GM12878 (cell line): ENCODE measurements around the gene GPR18. TPM values are rescaled to one million over a fixed set of nuclear protein-coding genes. Genes with fewer than 3 reads are reported as not detected.
A peak's percentile ranks its signal among the peaks of the same experiment; 100 is the strongest.

Experiments used
- ATAC-seq: fragments of 200-7000 bp; cut with Tn5 transposase; 3 replicates; pipeline ENCODE4 v1.9.1; 2020; ENCODE audit warnings: mild to moderate bottlenecking, moderate library complexity
- BruUV-seq: library from RNA; stranded (reverse); fragments of 400-500 nt; replicated peaks from 2 replicates; lab custom pipeline; 2021; lab: Mats Ljungman, UMichigan
- CTCF ChIA-PET: fragments of 300-600 bp; sonication (Branson Sonifier 250); formaldehyde crosslinking; extraction: SDS; loops from one replicate; lab custom pipeline; 2021; ENCODE audit warnings: inconsistent platforms; lab: Yijun Ruan, JAX
- POLR2A ChIA-PET: fragments of 350-600 bp; formaldehyde crosslinking; extraction: SDS; loops from one replicate; lab custom pipeline; 2021; ENCODE audit warnings: inconsistent platforms; lab: Charles Lee
- RAD21 ChIA-PET: fragments of 300-600 bp; sonication (Branson Sonifier 250); formaldehyde crosslinking; loops from one replicate; lab custom pipeline; 2023; ENCODE audit warnings: antibody characterized with exemption; ENCODE audit not compliant: unreplicated experiment; lab: Charles Lee
- SMC1A ChIA-PET: fragments of 300-600 bp; sonication (Branson Sonifier 250); formaldehyde crosslinking; loops from one replicate; lab custom pipeline; 2023; ENCODE audit not compliant: unreplicated experiment, uncharacterized antibody; lab: Charles Lee
- DNase-seq: peaks from one replicate; pipeline ENCODE4 v3.0.0-alpha.2; 2011; ENCODE audit warnings: low read depth, low spot score
- FAIRE-seq: peaks from 3 replicates; lab custom pipeline; 2011; peaks lifted over from hg19 to GRCh38; lab: Jason Lieb, UNC
- H2AFZ ChIP-seq: 2 replicates; pipeline ENCODE4 v1.6.0; 2011; ENCODE audit warnings: low read depth, low read length, control low read depth; ENCODE audit not compliant: control insufficient read depth
- H3K27ac ChIP-seq: 2 replicates; pipeline ENCODE4 v1.5.1; 2011; ENCODE audit warnings: control low read depth; ENCODE audit not compliant: control insufficient read depth, insufficient read depth
- H3K27me3 ChIP-seq, 2 experiments: replicated peaks in 1 of 2; 2 replicates each; pipeline versions ENCODE4 v1.6.0 to v1.6.1; 2011; ENCODE audit warnings: low read length in 1 of 2; ENCODE audit not compliant: control insufficient read depth in 2 of 2, insufficient read depth in 2 of 2
- H3K36me3 ChIP-seq, 2 experiments: 2 replicates each; pipeline ENCODE4 v1.5.1; 2011; ENCODE audit warnings: low read length in 1 of 2; ENCODE audit not compliant: control insufficient read depth in 2 of 2, insufficient read depth in 2 of 2
- H3K4me1 ChIP-seq: 2 replicates; pipeline ENCODE4 v1.6.1; 2011; ENCODE audit warnings: mild to moderate bottlenecking, low read length, moderate library complexity, mixed read lengths; ENCODE audit not compliant: control insufficient read depth, insufficient read depth
- H3K4me2 ChIP-seq: 2 replicates; pipeline ENCODE4 v1.6.0; 2011; ENCODE audit warnings: control low read depth; ENCODE audit not compliant: control insufficient read depth, insufficient read depth
- H3K4me3 ChIP-seq: fragments of 200-600 bp; sonication (generic); 2 replicates; pipeline ENCODE4 v1.5.1; 2016
- H3K79me2 ChIP-seq: 2 replicates; pipeline ENCODE4 v1.6.0; 2011; ENCODE audit warnings: low read length; ENCODE audit not compliant: control insufficient read depth, insufficient read depth
- H3K9ac ChIP-seq: 2 replicates; pipeline ENCODE4 v1.8.0; 2011; ENCODE audit warnings: low read length, control low read depth, mixed read lengths; ENCODE audit not compliant: control insufficient read depth, insufficient read depth
- H3K9me3 ChIP-seq: replicated peaks from 3 replicates; pipeline ENCODE4 v1.5.1; 2011; ENCODE audit warnings: mild to moderate bottlenecking, low read length; ENCODE audit not compliant: control insufficient read depth, insufficient read depth
- H4K20me1 ChIP-seq: 2 replicates; pipeline ENCODE4 v1.6.0; 2011; ENCODE audit not compliant: control insufficient read depth, insufficient read depth
- CREB1 ChIP-seq: IDR thresholded peaks from 2 replicates; pipeline ENCODE4 v1.6.1; 2012; ENCODE audit warnings: low read depth, mild to moderate bottlenecking, inconsistent platforms
- CTCF ChIP-seq, 3 experiments: IDR thresholded peaks in 2 of 3; conservative IDR thresholded peaks in 1 of 3; 2 replicates each; pipeline ENCODE4 v1.5.1; 2011; ENCODE audit warnings: low read depth in 3 of 3, low read length in 3 of 3, mild to moderate bottlenecking in 3 of 3, control low read depth in 2 of 3, moderate library complexity in 2 of 3, inconsistent platforms in 1 of 3, mixed read lengths in 1 of 3; ENCODE audit not compliant: control insufficient read depth in 2 of 3, insufficient read depth in 1 of 3; ENCODE audit errors: extremely low read depth in 1 of 3
- E2F8 ChIP-seq: fragments of 450-650 bp; IDR thresholded peaks from 2 replicates; pipeline ENCODE4 v1.6.1; 2018; ENCODE audit warnings: mild to moderate bottlenecking, low read depth, moderate library complexity; ENCODE audit not compliant: partially characterized antibody
- EZH2 ChIP-seq: IDR thresholded peaks from 2 replicates; pipeline ENCODE4 v1.6.1; 2012; ENCODE audit warnings: low read depth, mild to moderate bottlenecking, control low read depth, inconsistent platforms, low read length, borderline replicate concordance; ENCODE audit not compliant: control insufficient read depth
- JUND ChIP-seq: IDR thresholded peaks from 2 replicates; pipeline ENCODE4 v1.6.1; 2012; ENCODE audit warnings: low read depth, mild to moderate bottlenecking, low read length, improper control_type of control experiment, moderate library complexity
- PBX3 ChIP-seq: IDR thresholded peaks from 2 replicates; pipeline ENCODE4 v1.6.1; 2011; ENCODE audit warnings: mild to moderate bottlenecking, low read depth, low read length, moderate library complexity; ENCODE audit not compliant: insufficient replicate concordance
- POU2F2 ChIP-seq: IDR thresholded peaks from 3 replicates; pipeline ENCODE4 v1.6.1; 2011; ENCODE audit warnings: low read depth, mild to moderate bottlenecking, low read length, borderline replicate concordance
- SMAD5 ChIP-seq: IDR thresholded peaks from 2 replicates; pipeline ENCODE4 v1.6.1; 2016; ENCODE audit warnings: antibody characterized with exemption, low read depth
- SPI1 ChIP-seq: IDR thresholded peaks from 2 replicates; pipeline ENCODE4 v1.6.1; 2011; ENCODE audit warnings: low read depth, mild to moderate bottlenecking, low read length, moderate library complexity, borderline replicate concordance; ENCODE audit not compliant: insufficient read depth
- ZBTB40 ChIP-seq: fragments of 450-650 bp; IDR thresholded peaks from 2 replicates; pipeline ENCODE4 v1.6.1; 2016; ENCODE audit warnings: mild to moderate bottlenecking, moderate library complexity, borderline replicate concordance
- ZNF207 ChIP-seq: fragments of 450-650 bp; IDR thresholded peaks from 2 replicates; pipeline ENCODE4 v1.6.1; 2014; ENCODE audit warnings: antibody characterized with exemption, mild to moderate bottlenecking, borderline replicate concordance
- WGBS: methylation state at CpG from one replicate; pipeline ENCODE4 v1.1.6; 2016; ENCODE audit warnings: low lambda C conversion rate; ENCODE audit not compliant: insufficient replicate concordance, insufficient coverage; ENCODE audit errors: missing lambda C conversion rate; 5-methylcytosine and 5-hydroxymethylcytosine counted together
- in situ Hi-C: fragments of 300-500 bp; cut with MboI; formaldehyde crosslinking; loops from 9 replicates; pipeline ENCODE4 v1.14.3; 2018; ENCODE audit warnings: mixed read lengths
- intact Hi-C: fragments of 100-400 bp; cut with micrococcal nuclease; formaldehyde crosslinking; loops from one replicate; pipeline ENCODE4 v1.14.2; 2022; ENCODE audit not compliant: unreplicated experiment
- polyA plus RNA-seq, 11 experiments: library from polyadenylated mRNA; depleted of rRNA in 4 of 11; unstranded in 6 of 11; stranded (reverse) in 5 of 11; fragments of >200 nt; fragmentation: Nextera tagmentation in 4 of 11; fragmentation: Illumina TruSeq in 1 of 11; extraction: Ambion mirVana in 4 of 11; extraction: Trizol in 1 of 11; gene quantifications; 1 replicate in 1 of 11; 2 replicates in 10 of 11; pipeline versions ENCODE4 v1.2.1 to v1.2.3, GENCODE V29; 2011 to 2016; ENCODE audit warnings: inconsistent platforms in 2 of 11, missing spikeins in 2 of 11, low read depth in 1 of 11
- total RNA-seq, 4 experiments: library from RNA; depleted of rRNA in 3 of 4; stranded (reverse); fragments of >200 nt in 3 of 4; fragmentation: Illumina TruSeq in 1 of 4; extraction: Trizol in 1 of 4; gene quantifications; 2 replicates each; pipeline versions ENCODE4 v1.2.1 to v1.2.3, GENCODE V29; 2013 to 2021

Gene GPR18
- total and polyA plus RNA-seq, 10 of the 15 experiments (the other 5 are each of a cell fraction or from before 2014, with no cell fraction given), result 3.3 to 12.9 (median 5.2) TPM

- RAD21 ChIA-PET, result interaction anchor here (1.1 to 14.1 kb wide), 17 partner anchors 8 to 137 kb away, joined by 3 to 247 read pairs (median 13); partner anchors contain the start of gene GPR183
- Histone ChIP-seq H3K9ac (peak overlapping the region; percentile 29; the same call in 1 of the 2 replicates), H3K79me2 (peaks cover 99% of the 10 kb centered on the region), H3K27ac (peak overlapping the region; percentile 93), H3K4me3 (peak overlapping the region; percentile 66), H3K27me3 (no peaks in the 10 kb centered on the region), H3K9me3 (no peaks in the 10 kb centered on the region), H3K4me2 (peak overlapping the region; percentile 64), H3K4me1 (peaks cover 24% of the 10 kb centered on the region), H2AFZ (no peak overlapping the region), H3K36me3 (peaks cover 5 to 23% of the 10 kb centered on the region in 2 experiments), H4K20me1 (peaks cover 3% of the 10 kb centered on the region; the same call in 1 of the 2 replicates)
- no TSS peak for BruUV-seq
- CTCF ChIA-PET, result interaction anchor here (1.0 to 6.7 kb wide), 13 partner anchors 11 to 207 kb away, joined by 3 to 61 read pairs (median 6); no protein-coding TSS in a partner anchor
- peak; percentile 5 for ATAC-seq
- POLR2A ChIA-PET, result interaction anchor here (0.8 to 4.6 kb wide), 10 partner anchors 8 to 99 kb away, joined by 3 to 35 read pairs (median 4); partner anchors contain the start of gene GPR183
- intact Hi-C loops, result no loop called here
- no peak for DNase-seq
- WGBS, result 18% methylated on average over 4 of the region's 4 CpGs
- no peak for FAIRE-seq
- in situ Hi-C loops, result no loop called here
- SMC1A ChIA-PET, result interaction anchor here (0.8 to 13.7 kb wide), 17 partner anchors 9 to 135 kb away, joined by 3 to 264 read pairs (median 8); partner anchors contain the start of gene GPR183
- TF ChIP-seq POU2F2 (peak; percentile 8; the same call in 1 of the 3 replicates), ZNF207 (no peak), SPI1 (no peak), JUND (no peak), CTCF (IDR thresholded peaks at IDR 0.05 in 2 of 3, conservative IDR thresholded peaks at IDR 0.05 in 1 of 3; ENCODE audit: control insufficient read depth in 2 of 3, extremely low read depth in 1 of 3, insufficient read depth in 1 of 3, low read depth in 3 of 3, low read length in 3 of 3) (no peak), SMAD5 (no peak), E2F8 (no peak), CREB1 (no peak), EZH2 (no peak), PBX3 (no peak), ZBTB40 (no peak)
Measured at GRCh38 chr13:99299256-99299919, 41.2 kb upstream of the GPR18 start.
